Common myeloid progenitor, CD34-positive (primary cell): ENCODE measurements around the gene SETDB2.

ENCODE experiments used
- CTCF ChIA-PET: fragments of 350-600 bp; sonication (Branson Sonifier 250); formaldehyde crosslinking; loops from one replicate; lab custom pipeline; 2021; ENCODE audit warnings: antibody characterized with exemption; lab: Charles Lee
- POLR2A ChIA-PET: fragments of 350-600 bp; sonication (Branson Sonifier 250); formaldehyde crosslinking; loops from one replicate; lab custom pipeline; 2021; ENCODE audit warnings: antibody characterized with exemption; lab: Charles Lee
- DNase-seq, 3 donors: peaks; one replicate each; pipeline versions ENCODE4 v3.0.0 to v3.0.0-alpha.2; 2013
- H3K27ac ChIP-seq, 2 experiments: 1 replicate in 1 of 2; 2 replicates in 1 of 2; pipeline ENCODE4 v1.7.0; 2013; ENCODE audit warnings: inconsistent platforms in 2 of 2, low read length in 2 of 2, mild to moderate bottlenecking in 2 of 2, low read depth in 1 of 2, moderate library complexity in 1 of 2; ENCODE audit not compliant: severe bottlenecking in 2 of 2, insufficient read depth in 1 of 2, poor library complexity in 1 of 2
- H3K27me3 ChIP-seq, 5 experiments: replicated peaks in 2 of 5; 1 replicate in 3 of 5; 2 replicates in 2 of 5; pipeline versions ENCODE4 v1.6.1 to v1.7.0; 2013; ENCODE audit warnings: low read length in 4 of 5, mild to moderate bottlenecking in 2 of 5, moderate library complexity in 2 of 5, inconsistent platforms in 1 of 5; ENCODE audit not compliant: insufficient read depth in 5 of 5, control insufficient read depth in 4 of 5
- H3K36me3 ChIP-seq, 4 experiments: 1 replicate in 2 of 4; 2 replicates in 2 of 4; pipeline versions ENCODE4 v1.6.1 to v1.7.0; 2013; ENCODE audit warnings: low read length in 3 of 4, control low read depth in 1 of 4, mild to moderate bottlenecking in 1 of 4; ENCODE audit not compliant: control insufficient read depth in 4 of 4, insufficient read depth in 4 of 4
- H3K4me1 ChIP-seq, 4 experiments: 1 replicate in 3 of 4; 2 replicates in 1 of 4; pipeline versions ENCODE4 v1.6.1 to v1.7.1; 2013; ENCODE audit warnings: low read length in 3 of 4, mild to moderate bottlenecking in 3 of 4, control low read depth in 1 of 4, inconsistent platforms in 1 of 4, moderate library complexity in 1 of 4; ENCODE audit not compliant: control insufficient read depth in 4 of 4, insufficient read depth in 4 of 4; ENCODE audit errors: control extremely low read depth in 1 of 4
- H3K4me3 ChIP-seq, 7 experiments: 1 replicate in 4 of 7; 2 replicates in 3 of 7; pipeline versions ENCODE4 v1.5.1 to v1.7.0; 2013; ENCODE audit warnings: mild to moderate bottlenecking in 7 of 7, low read length in 6 of 7, moderate library complexity in 6 of 7, inconsistent platforms in 2 of 7, low read depth in 2 of 7, control low read depth in 1 of 7; ENCODE audit not compliant: insufficient read depth in 4 of 7, control insufficient read depth in 1 of 7; ENCODE audit errors: extremely low read depth in 1 of 7
- H3K9me3 ChIP-seq, 5 experiments: 1 replicate in 4 of 5; 2 replicates in 1 of 5; pipeline versions ENCODE4 v1.6.1 to v1.7.1; 2013; ENCODE audit warnings: low read length in 4 of 5, mild to moderate bottlenecking in 2 of 5, inconsistent platforms in 1 of 5, low read depth in 1 of 5, moderate library complexity in 1 of 5; ENCODE audit not compliant: control insufficient read depth in 4 of 5, insufficient read depth in 2 of 5; ENCODE audit errors: control extremely low read depth in 1 of 5
- WGBS: methylation state at CpG from one replicate; pipeline ENCODE4 v1.1.5; 2013; ENCODE audit not compliant: insufficient coverage; 5-methylcytosine and 5-hydroxymethylcytosine counted together

SETDB2 gene

DNA sequence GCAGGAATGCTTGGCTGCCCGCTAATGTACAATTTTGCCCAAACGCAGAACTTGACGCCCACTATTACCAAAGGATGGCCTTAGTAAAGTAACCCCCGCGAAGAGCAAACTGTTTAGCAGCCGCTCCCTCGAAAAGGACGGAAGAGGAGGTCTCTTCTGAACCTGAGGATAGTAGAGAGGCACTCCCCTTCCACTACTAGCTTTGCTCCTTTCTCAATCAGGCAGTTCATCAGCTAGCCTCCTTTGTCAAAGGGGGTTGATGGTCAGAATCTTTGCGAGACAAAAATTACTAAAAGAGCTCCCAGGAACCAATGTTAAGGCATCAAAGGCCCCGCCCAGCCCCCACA, 744 bp upstream of the SETDB2 start:
- POLR2A ChIA-PET: interaction anchor here (1.5 kb wide), 1 partner anchor 350 kb away, joined by 6 read pairs; the partner anchor contains the start of gene KPNA3
- WGBS: 8% methylated on average over 8 of the region's 10 CpGs
- Histone ChIP-seq H3K27ac (peak overlapping the region in 1 of 2 experiments; percentile 90), H3K4me1 (peaks cover 10 to 49% (median 29%) of the 10 kb centered on the region in 4 experiments), H3K27me3 (no peaks in the 10 kb centered on the region), H3K36me3 (no peaks in the 10 kb centered on the region), H3K4me3 (peak overlapping the region; percentile 75 to 90 (median 83)), H3K9me3 (no peaks in the 10 kb centered on the region)
- CTCF ChIA-PET: interaction anchor here (0.7 to 2.1 kb wide), 9 partner anchors 10 to 165 kb away, joined by 3 to 7 read pairs (median 3); partner anchors contain the start of gene PHF11
- DNase-seq: peak in 1 of 3 donors; percentile 29

DNA sequence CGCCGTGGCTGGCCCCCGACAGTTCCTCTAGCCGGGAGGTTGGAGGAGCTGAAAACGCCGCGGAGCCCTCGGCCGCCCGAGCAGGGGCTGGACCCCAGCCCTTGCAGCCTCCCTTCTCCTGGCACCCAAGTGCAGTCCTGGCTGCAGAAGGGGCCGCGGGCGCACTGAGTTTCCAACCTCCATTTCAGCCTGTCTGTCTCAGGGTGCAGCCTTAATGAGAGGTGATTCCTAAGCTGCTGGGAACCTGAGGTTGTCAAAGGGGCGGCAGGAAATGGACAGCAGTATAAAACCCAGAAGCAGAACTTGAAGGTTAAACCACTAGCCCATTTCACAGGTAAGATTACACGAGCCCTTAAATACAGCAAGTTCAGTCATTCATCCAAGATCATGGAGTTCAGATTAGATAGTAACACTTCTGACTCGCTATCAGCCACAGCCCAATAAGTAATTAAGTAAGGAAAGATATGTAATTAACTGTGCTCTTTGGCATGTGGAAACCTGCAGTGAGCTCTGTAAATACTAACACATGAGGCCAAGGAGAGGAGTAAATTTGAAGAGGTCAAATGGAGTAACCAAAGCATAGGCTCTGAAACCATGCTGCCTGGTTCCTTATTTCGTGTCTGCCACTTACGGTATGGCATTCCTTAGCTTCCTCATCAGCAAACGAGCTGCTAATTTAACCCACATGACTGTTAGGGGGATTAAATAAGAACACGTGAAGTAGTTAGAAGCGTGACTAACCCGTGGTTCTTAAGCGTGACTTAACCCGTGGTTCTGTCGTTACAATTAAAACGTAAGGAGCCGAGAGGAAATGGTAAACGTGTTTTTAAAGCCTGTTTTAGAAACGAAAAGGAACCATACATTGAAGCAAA, 686 bp downstream of the SETDB2 start:
- Histone ChIP-seq H3K9me3 (no peaks in the 10 kb centered on the region), H3K4me1 (peaks cover 10 to 50% (median 31%) of the 10 kb centered on the region in 4 experiments), H3K27me3 (no peaks in the 10 kb centered on the region), H3K4me3 (peak overlapping the region; percentile 75 to 90 (median 83)), H3K36me3 (peaks cover 0 to 3% (median 0%) of the 10 kb centered on the region in 4 experiments), H3K27ac (peak overlapping the region; percentile 66 to 89)
- 0% methylated on average over 23 of the region's 29 CpGs for WGBS
- ChIA-PET CTCF (interaction anchor here (1.0 to 2.1 kb wide), 10 partner anchors 8 to 107 kb away, joined by 3 to 7 read pairs (median 3); partner anchors contain the start of gene PHF11), POLR2A (interaction anchor here (0.6 to 1.5 kb wide), 2 partner anchors 97 to 348 kb away, joined by 6 read pairs; partner anchors contain the start of gene KPNA3)
- peak; percentile 82 to 91 (median 87) for DNase-seq

DNA sequence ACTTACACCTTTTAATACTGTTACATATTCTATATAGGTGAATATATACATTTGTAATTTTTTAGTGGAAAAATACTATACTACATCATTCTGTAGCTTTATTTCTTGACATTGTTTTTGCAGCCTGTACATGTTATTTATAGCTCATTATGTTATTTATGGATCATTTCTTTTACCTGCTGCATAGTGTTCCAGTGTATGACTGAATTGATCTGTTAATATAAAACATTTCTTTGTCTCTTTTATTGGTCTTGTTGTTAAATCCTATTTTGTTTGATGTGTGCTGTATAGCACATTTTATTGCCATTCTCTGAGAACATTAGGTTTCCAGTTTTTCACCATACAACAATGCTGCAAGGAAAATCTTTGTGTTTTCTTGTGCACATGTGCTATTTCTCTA, 2.4 kb downstream of the SETDB2 start:
- H3K36me3 ChIP-seq: peaks cover 0 to 3% (median 0%) of the 10 kb centered on the region in 4 experiments
- H3K4me3 ChIP-seq: peak overlapping the region in 3 of 7 experiments; percentile 41 to 75 (median 53)
- H3K9me3 ChIP-seq: no peaks in the 10 kb centered on the region
- ChIA-PET POLR2A (no interaction called here), CTCF (interaction anchor here (1.9 kb wide), 1 partner anchor 166 kb away, joined by 4 read pairs; no protein-coding TSS in a partner anchor)
- H3K27me3 ChIP-seq: no peaks in the 10 kb centered on the region
- H3K27ac ChIP-seq: peak overlapping the region in 1 of 2 experiments; percentile 12
- H3K4me1 ChIP-seq: peaks cover 10 to 56% (median 34%) of the 10 kb centered on the region in 4 experiments
- no peak for DNase-seq

DNA sequence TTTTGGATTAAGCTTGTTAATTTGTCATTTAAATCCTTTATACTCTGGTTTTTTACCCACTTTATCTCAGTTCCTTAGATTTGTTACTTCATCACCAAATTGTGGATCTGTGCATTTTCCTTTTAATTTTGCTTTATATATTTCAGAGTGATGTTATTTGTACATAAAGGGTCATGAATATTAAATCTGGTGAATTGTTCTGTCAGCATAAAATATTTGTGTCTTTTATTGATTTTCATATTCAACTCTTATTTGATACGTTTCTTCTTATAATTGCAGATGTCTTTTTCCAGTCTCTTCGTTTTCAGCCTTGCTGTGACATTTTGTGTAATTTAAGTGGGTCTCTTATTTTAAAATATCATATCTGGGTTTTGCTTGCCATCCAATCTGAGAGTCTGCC, 4.7 kb downstream of the SETDB2 start:
- Histone ChIP-seq H3K9me3 (no peaks in the 10 kb centered on the region), H3K27me3 (no peaks in the 10 kb centered on the region), H3K4me1 (peaks cover 5 to 44% (median 27%) of the 10 kb centered on the region in 4 experiments), H3K27ac (no peak overlapping the region), H3K4me3 (no peak overlapping the region), H3K36me3 (peaks cover 2 to 19% (median 5%) of the 10 kb centered on the region in 4 experiments)
- CTCF ChIA-PET: interaction anchor here (0.9 to 1.0 kb wide), 2 partner anchors 12 to 45 kb away, joined by 3 read pairs; no protein-coding TSS in a partner anchor
- WGBS: no CpG with 5 or more reads among the region's 2 CpGs
- DNase-seq: no peak
- POLR2A ChIA-PET: no interaction called here

DNA sequence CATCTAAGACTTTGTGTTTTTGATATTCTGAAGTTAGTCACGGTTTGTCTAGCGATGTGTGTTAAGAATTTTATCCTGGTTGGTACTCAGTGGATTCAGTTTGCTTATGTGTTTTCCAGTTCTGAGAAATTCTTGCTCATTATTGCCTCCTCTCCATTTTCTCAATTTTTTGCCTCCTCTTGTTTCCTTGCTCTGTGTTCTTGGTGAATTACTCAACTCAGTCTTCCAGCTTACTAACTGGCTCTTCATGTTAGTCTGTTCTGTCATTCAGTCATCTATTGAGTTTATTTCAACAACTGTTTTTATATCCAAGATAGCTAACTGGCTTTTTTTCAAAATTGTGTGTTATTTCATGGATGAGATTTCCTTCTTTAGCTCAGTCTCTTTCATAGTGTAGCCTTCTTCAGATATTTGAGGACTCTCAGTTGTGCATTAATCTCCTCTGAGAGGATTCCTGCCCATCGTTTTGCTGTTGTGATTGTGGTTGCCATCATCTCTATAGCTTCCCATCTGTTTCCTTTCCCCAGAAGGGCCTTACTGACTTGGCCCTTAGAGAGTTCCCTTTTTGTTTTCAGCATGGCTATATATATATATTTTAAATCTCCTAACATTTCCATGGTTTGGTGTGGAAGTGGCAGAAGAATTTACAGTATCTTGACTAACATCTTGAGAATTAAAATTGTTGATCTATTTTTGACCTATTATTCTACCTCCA, 6.2 kb downstream of the SETDB2 start:
- peaks cover 5 to 38% (median 24%) of the 10 kb centered on the region in 4 experiments for H3K4me1 ChIP-seq
- ChIA-PET CTCF (interaction anchor here (0.8 kb wide), 1 partner anchor 18 kb away, joined by 3 read pairs; no protein-coding TSS in a partner anchor), POLR2A (no interaction called here)
- H3K4me3 ChIP-seq: no peak overlapping the region
- H3K27me3 ChIP-seq: no peaks in the 10 kb centered on the region
- H3K27ac ChIP-seq: no peak overlapping the region
- H3K36me3 ChIP-seq: peaks cover 2 to 19% (median 5%) of the 10 kb centered on the region in 4 experiments
- no CpG with 5 or more reads among the region's 3 CpGs for WGBS
- no peaks in the 10 kb centered on the region for H3K9me3 ChIP-seq
- DNase-seq: peak in 2 of 3 donors; percentile 77 to 85

DNA sequence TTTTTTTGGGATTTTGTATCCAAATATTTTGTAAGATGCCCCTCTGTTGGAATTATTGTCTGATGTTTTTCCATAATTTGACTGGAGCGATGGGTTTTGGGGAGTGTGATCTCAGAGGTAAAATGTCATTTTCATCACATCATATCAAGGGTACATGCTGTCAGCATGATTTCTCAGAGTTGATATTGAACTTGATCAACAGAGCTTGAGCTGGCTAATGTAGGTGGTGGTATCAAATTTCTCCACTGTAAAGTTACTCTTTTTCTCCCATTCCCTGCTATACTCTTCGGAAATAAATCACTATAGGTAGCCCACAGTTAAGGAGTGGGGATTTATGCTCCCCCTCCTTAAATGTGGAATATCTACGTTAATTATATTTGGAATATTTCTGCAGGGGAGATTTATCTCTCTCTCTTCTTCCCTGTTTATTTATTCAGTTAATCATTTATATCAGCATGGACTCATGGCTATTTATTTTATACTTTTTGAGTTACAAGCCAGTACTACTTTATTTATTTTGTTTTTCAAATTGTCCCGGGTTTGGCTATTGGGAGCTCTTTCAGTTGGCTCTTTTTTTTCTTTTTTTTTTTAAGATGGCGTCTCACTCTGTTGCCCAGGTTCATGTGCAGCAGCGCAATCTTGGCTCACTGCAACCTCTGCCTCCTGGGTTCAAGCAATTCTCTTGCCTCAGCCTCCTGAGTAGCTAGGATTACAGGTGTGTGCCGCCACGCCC, 8.8 kb downstream of the SETDB2 start:
- 100% methylated on average over 2 of the region's 8 CpGs for WGBS
- CTCF ChIA-PET: interaction anchor here (1.9 kb wide), 1 partner anchor 9 kb away, joined by 7 read pairs; the partner anchor contains the start of genes CAB39L and SETDB2
- POLR2A ChIA-PET: no interaction called here
- no peak for DNase-seq
- no peak overlapping the region for H3K4me3 ChIP-seq
- H3K4me1 ChIP-seq: peaks cover 0 to 14% (median 7%) of the 10 kb centered on the region in 4 experiments
- H3K9me3 ChIP-seq: no peaks in the 10 kb centered on the region
- no peaks in the 10 kb centered on the region for H3K27me3 ChIP-seq
- peaks cover 5 to 19% (median 9%) of the 10 kb centered on the region in 4 experiments for H3K36me3 ChIP-seq
- no peak overlapping the region for H3K27ac ChIP-seq
